NCI-H2196 treated with DMSO at 0.1 percent for 48 hours (cell line): ENCODE measurements around the gene PDE4B.

Source experiments
- DNase-seq: peaks from one replicate; lab custom pipeline; 2025; ENCODE audit not compliant: unreplicated experiment; lab: John Stamatoyannopoulos, UW

The PDE4B gene

DNA sequence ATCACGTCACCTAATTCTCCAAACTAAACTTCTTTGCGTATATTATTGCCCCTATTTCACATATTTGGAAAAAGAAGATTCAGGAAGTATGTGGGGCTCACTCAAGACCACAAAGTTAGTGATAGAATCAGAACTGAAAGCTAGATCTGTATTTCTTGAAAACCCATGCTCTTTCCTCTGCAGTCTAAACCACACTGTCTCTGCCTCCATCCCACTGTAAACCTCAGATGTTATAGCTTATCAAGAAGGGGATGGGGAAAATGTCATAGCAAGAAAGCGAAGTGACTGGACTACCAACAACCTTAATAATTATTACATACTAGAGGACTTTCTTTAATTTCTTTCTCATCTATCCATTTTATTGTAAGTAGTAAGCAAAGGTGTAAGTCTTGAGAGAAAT lies 483.5 kb downstream of the PDE4B start:
- no peak for DNase-seq

DNA sequence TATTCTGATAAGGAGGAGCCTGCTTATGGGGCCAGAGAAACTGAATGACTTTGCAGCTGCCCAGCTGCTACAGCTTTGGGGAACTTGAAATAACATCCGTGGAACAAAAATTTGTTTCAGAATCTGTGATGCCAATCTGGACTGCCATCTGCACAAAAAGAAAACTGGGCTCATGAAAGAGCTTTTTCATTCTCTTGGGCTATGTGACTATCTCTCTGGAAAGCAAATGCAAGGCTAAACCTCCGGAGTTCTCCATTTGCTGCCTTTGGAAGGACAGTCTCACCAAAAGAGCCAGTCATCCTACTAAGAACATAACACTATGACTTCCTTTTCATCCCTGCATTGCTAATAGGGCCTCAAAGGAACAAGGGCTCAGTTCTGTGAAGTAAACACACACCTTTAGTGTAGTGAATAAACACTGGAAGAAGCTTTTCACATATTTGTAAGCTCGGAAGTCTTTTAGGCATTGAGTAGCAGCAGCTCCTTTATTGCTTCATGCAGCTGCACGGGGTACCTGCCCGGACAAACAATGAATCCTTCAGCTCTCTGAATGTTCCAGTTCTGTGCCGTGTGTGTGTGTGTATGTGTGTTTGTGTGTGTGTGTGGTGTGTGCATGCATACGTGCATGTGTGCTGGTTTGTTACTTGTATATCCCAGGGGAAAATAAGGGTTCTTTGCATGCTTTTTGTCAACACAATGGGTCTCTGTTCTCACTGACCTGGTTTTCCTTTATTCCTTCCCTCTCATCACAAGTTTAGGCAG lies 485.7 kb downstream of the PDE4B start:
- no peak for DNase-seq

DNA sequence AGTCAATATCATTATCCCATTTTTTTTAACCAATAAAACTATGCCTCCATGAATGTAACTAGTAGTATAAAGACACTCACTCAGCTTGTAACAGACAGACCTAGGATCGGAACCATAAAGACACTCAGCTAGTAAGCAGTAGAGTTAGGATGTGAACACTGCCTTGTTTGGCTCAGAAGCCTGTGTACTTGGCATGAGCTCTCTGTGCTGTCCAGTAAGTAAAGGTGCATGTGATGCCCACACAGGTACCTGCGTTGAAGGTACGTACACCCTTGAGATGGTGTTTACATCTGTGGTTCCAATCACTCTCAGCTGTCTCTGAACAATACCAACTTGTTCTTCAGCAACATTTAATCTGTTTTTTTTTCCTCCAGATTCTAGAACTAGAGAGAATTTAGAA lies 489.1 kb downstream of the PDE4B start:
- DNase-seq = no peak

DNA sequence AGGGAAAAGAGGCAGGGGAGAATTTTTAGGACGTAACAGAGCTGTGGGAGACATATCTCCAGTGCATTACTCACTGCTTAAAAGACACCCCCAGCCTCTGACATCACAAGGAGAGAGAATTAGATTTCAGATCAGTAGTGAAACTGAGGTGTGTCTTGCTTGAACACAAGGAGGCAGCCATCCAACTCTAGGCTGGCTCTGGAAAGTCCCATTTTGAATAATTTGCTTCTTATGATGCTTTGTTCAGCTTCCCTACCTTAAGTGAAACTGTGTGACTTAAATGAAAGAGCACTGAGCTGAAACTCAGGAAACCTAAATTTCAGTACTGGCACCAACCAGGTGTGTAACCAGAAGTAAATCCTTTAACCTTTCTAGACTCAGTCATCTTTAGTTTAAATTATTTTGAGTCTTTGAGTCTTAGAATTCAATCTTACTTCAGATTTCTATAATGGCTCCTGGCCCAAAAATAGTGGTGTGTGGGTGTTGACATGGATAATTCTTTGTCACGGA lies 489.7 kb downstream of the PDE4B start:
- no peak for DNase-seq

DNA sequence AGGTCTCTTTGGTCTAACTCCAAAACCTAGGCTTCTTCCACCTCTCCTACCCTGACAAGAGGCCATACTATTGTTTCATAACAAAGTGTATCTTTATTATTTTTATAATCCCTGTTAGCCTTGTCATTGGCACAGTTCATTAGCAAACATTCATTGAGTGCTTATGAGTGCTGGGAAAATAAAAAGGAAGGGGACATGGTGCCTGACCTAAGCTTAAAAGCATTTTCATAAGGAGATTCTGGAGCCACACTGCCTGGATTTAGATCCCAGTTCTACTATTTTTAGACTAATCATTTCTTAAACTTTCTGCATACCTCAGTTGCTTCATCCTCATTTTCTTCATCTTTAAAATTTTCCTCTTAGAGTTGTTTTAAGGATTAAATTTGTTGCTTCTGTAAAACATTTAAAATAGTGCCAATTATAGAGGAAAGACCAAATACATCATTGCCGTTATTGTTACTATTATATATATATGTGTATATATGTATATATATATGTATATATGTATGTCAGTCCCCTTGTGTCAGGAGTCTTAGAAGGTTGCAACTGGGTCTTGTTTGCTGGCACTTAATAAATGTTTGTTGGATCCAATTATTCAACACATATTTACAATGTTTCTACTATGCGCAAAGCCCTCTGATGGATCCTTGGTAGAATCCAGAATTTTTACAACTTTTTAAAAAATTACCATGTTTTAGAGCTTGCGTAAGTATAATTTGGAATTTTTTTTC lies 490.4 kb downstream of the PDE4B start:
- DNase-seq = no peak

DNA sequence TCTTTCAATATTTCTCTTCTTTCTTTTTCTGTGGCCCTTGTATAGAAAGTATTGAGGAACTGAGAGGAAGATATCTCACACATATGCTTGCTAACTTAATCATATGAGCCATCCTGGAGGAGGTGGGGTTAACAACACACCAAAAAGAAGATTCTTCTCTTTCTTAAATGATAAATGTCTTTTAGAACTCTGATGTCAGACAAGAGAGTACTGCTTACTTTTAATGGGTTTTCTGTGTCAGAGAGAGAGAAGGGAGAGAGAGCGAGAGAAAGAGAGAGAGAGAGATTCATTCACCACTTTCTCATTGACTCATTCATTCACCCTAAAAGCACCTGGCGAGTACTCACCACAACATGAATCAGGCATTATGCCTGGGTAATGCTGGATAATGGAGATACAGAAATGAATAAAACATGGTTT lies 490.9 kb downstream of the PDE4B start:
- no peak for DNase-seq

DNA sequence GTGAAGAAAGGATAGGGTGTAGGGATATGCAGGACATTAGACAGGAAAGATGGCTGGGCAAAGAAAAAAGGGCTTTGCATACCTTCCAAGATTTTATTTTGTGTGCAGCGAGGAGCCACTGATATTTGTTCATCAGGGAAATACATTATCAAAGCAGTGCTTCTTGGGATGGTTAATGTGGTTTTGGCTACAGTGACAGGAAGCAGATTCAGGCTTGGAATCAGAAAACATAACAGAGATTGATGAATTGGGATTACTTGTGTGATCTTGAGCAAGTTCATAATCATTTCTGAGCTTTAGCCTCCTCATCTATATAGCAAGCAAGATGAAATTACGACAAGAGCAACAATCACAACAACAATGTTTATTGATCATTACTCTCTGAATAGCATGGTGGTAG lies 492.1 kb downstream of the PDE4B start:
- DNase-seq = no peak

DNA sequence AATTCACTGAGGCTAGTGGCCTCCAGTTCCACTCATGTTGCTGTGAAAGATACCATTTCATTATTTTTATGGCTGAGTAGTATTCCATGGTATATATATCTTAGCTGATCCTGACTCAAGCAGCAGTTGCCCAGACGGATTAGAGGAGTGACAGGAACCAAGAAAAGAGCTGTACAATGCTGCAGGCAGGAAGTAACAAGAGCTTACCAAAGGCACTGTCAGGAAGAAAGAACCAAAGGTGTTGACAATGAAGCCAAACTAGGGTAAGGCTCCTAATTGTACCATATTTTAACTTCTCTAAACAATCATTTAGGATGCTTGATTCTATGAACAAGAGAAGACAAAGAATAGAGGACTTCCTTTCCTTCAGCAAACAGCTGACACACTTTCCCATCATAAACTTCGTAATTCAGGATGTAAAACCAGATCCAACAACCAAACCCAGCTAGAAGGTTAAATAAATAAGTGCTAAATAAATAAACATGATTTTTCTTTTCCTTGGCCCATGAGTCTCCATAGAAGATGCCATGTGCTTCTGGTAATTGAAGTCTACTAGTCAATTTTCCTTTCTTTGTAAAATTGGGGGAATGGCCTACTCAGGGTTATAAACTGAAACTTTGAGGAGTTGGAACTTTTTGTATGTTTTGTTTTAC lies 493.0 kb downstream of the PDE4B start:
- no peak for DNase-seq

DNA sequence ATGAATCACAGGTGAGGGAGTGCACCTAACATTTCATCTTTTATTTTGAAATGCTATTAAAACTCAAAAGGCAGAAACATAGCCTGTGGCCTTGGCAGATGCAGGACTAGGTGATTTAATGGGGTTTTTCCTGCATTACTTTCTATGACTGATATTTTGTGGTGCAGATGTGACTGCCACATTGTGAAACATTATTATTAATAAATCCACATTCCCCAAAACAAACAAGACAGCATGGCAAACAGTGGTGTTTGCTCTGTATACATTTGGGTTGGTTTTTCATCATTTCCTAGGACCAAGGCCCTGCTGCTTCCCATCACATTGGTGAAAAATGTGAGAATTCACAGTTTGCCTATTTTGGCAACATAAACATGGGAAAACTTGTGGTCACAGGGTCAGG lies 493.6 kb downstream of the PDE4B start:
- DNase-seq = no peak

DNA sequence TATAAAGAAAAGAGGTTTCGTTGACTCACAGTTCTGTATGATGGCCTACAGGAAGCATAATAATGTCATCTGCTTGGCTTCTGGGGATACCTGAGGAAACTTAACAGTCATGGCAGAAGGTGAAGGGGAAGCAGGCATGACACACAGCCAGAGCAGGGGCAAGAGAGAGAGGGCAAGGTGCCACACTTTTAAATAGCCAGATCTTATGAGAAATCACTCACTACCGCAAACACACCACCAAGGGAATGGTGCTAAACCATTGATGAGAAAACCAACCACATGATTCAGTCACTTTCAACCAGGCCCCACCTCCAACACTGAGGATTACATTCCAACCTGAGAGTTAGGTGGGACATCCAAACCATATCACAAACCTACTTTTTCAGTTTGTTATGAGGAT lies 495.4 kb downstream of the PDE4B start:
- DNase-seq = no peak

DNA sequence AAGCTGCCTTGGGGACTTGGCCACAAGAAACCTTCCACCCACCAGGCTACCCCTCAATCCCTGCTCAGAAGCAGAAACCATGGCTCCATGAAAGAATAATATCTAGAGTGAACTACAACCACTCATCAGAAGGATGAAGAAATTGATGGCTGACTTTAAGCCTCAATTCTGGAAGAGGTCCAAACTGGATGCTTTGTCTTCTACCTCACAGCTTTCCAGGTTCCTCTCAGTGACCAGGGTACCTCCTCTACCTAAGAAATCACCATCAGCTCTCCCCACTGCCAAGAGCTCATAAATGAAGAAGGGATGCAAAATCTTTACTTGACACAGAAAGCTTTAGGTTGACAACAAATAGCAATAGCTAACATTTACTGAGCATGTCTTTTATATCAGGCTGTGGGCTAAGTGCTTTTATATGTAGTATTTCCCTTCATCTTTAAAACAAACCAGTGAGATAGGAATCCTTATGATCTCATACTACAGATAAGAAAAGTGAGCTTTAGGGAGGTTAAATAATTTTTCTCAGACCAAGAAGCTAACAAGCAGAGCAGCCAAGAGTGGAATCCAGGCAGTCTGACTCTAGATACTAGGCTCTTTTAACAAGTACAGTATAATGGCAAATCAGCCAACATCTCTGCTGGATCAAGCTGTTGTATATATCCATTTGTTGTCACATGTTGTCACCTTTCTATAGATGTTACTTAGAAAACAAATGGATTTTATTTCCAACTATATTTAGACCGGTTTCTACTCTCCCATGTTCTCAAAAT lies 498.3 kb downstream of the PDE4B start:
- DNase-seq = no peak

DNA sequence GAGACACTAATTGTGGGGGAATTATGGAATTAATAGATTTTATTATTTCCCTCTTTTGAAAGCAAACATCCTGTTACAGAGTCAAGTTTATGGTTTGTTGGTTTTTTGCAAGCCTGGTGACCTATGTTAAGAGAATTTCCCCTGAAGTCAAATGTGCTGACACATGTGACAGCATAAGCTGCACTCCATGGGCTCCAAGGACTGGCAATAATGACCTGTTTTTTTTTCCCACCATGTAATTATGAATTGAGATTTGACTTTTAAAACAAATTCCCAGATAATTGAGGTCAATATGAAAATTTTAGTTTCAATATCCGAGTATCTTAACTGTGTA lies 498.8 kb downstream of the PDE4B start:
- no peak for DNase-seq

DNA sequence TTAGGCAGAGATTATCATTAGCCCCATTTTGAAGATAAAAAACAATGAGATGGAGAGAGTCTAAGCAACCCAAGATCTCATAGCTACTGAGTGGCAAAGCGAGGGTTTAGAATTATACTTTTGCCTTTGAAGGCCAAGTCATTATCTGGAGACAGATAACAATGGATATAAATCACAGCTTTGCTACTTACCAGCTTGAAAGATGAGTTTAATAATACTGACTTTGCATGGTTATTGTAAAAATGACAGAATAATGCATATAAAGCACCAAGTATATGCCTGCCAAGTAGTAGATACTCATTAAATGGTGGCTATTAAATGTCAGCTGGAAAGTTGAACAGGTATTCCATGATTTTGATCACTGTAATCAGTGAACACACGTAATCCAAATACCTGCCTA lies 499.6 kb downstream of the PDE4B start:
- no peak for DNase-seq

DNA sequence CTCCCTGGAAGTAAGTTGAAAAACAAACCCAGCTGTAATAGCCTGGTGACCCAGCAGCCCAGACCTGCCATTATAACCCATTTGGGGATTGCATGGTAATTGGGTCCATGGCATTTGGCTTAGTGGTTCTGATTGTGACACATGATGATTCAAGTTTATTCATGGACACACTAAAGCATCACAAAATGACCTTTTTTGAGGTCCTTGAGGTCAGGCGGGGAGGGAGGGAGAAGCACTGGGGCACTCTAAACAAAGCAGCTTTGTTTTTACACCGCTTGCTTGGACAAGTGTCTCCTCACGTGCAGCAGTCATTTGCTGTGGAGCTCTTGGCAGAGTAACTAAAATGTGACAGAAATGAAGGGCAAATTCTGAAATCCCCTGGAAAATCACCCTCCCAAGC lies 500.2 kb downstream of the PDE4B start:
- DNase-seq = no peak

DNA sequence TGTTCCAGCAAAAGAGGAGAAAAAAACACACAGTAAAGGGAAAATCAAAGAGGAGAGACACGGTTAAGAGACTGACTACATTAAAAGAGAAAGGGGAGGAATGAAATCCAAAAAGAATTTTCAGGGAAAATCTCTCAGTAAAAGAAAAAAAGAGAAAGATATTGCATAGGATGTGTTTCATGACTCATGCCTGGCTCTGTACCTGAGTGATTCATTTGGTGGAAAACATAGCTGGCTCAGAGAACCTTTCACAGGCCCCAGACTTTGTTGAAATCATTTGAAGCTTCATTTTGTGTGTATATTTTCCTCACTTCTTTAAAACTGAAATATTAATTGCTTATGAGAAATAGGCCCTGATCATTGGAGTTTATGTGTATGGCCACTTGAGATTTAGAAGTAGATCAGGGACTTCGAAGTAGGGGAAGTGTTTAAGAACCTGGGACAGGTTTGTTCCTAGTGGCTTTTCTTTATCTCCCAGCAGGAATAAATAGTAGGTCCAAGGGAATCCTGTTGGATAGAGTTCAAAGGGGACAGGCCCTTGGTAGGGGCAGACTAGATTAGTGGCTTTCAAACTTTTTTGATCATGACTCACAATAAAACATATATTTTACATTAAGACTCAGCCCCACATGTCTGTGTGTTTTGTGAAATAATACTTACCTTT lies 502.1 kb downstream of the PDE4B start:
- no peak for DNase-seq

DNA sequence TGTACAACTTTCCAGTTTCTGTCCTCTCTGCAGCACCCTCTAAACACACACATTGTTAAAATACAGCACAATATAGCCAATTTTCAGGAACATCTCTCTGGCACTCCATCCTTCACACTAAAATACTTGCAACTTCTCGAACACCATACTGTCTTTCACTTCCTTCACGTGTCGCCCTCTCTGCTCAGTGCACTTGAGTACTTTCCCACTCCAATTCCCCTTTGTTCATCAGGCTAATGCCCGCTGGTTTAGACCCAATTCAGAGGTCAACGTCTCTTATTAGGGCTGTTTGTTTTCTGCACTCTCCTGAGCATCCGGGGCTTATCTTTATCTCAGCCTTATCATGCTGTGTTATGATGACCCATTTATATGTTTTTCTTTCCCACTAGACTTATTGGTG lies 503.1 kb downstream of the PDE4B start:
- no peak for DNase-seq

DNA sequence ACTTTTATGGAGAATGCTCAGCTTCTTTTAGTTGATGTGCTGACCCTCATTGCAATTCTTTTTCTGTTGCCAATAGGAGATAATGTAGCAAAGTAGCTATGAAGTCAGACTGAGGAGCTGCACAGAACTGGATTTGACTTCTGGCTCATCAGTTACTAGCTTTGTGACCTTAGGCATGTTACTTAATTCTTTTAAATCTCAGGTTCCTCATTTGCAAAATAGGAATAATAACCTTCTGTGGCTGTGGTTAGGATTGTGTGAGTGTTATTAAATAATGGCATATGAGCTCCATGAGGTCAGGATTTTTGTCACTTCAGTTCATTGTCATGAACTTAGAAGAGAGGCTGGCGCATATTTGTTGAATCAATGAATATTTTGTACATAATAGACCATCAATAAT lies 503.7 kb downstream of the PDE4B start:
- DNase-seq = no peak

DNA sequence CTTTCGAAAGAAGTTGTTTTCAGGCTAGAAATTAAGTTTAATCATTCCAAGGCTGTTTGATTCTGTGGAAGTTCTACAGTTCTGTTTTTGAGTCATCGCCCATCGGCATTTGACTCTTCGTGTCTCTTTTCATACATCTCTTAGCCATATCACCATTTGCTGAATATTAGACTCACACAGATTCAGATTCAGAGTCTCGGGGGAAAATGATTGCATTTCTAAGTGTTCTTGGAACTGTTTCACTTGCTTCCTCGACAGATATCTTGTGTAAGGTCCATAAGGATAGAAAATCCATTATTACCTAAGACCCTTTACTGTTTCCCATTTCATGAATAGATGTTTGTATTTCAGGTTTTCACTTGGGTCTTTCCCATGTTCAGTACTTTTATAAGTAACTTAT lies 504.3 kb downstream of the PDE4B start:
- DNase-seq = no peak

DNA sequence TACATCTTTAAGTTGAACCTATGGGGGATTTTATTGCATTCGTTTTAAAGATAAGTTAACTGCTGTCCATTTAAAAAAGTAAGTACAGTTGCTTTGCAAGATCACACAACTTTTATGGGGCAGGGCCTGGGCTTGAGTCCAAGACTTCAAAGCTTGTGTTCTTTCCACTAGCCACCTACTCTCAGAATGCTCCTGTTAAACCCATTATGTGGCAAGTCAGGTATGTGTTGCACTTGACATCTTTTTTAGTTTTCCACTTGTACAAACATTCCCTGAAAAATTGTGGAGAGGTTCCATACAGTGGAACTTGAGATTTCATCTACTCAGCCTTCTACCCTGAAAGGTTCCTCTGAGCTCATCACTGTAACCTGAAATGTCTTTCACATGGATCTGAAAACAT lies 505.8 kb downstream of the PDE4B start:
- no peak for DNase-seq

DNA sequence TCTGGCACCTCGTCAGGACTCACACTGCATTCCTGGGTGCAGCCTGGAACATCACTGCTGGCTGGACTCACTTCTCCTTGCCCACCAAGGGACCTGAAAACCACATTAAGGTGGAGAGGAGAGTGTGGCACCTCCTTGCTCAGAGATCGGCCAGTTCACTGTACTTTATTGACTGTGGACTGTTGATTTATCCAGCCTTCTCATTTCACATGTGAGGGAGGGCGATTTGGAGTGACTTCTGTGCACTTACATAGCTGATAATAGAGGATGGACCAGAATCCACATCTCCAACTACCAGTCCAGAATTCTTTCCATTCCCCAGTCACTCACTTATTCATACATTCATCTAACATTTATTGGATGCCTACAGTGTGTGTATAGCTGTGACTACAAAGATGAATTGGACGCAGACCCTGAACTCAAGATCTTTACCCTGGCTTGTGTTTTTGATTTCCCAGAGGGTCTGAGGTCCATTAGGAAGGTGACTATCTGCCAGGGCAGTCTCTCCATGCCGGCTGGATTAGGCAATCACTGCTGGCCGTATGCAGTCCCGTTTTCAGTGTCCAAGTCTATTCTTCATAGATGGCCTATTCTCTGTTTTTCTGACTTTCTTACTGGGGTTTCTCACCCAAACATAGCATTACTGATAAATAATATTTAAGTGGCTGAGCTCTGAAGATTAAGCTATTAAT lies 507.7 kb downstream of the PDE4B start:
- DNase-seq = no peak
